HepG2 (cell line): ENCODE results near the gene SULT6B1. TPM values are rescaled to one million over a fixed set of nuclear protein-coding genes. Genes with fewer than 3 reads are reported as not detected.

Experiments used
- ARID2 ChIP-seq: sonication (generic); formaldehyde crosslinking; IDR thresholded peaks from 2 replicates; pipeline ENCODE4 v1.8.1; 2022; ENCODE audit warnings: mild to moderate bottlenecking, missing genetic modification reagents, borderline replicate concordance
- KLF9 ChIP-seq: IDR thresholded peaks from 2 replicates; pipeline ENCODE4 v1.6.1; 2016; ENCODE audit warnings: low read depth
- RFXANK ChIP-seq: IDR thresholded peaks from 2 replicates; pipeline ENCODE4 v1.6.1; 2016
- TAF15 ChIP-seq: fragments of 200-400 bp; formaldehyde crosslinking; IDR thresholded peaks from one replicate; pipeline ENCODE4 v1.6.1; 2018; ENCODE audit warnings: mild to moderate bottlenecking, low read depth, low read length; ENCODE audit not compliant: poor library complexity, severe bottlenecking
- TCF7L2 ChIP-seq: IDR thresholded peaks from 2 replicates; pipeline ENCODE4 v1.6.1; 2011; ENCODE audit warnings: mild to moderate bottlenecking, low read depth, low read length, moderate library complexity
- TSC22D2 ChIP-seq: sonication (generic); formaldehyde crosslinking; IDR thresholded peaks from 2 replicates; pipeline ENCODE4 v1.5.1; 2020; ENCODE audit warnings: missing genetic modification reagents, mild to moderate bottlenecking, borderline replicate concordance
- ZNF780A ChIP-seq: sonication (generic); formaldehyde crosslinking; IDR thresholded peaks from 2 replicates; pipeline ENCODE4 v1.8.0; 2022; ENCODE audit warnings: mild to moderate bottlenecking, missing genetic modification reagents, moderate library complexity
- ZNF788 ChIP-seq: sonication (generic); formaldehyde crosslinking; IDR thresholded peaks from 2 replicates; pipeline ENCODE4 v1.5.0; 2020; ENCODE audit warnings: mild to moderate bottlenecking, missing genetic modification reagents, borderline replicate concordance
- ZNF83 ChIP-seq: sonication (generic); formaldehyde crosslinking; IDR thresholded peaks from 2 replicates; pipeline ENCODE4 v1.4.0; 2020; ENCODE audit warnings: missing genetic modification reagents, mild to moderate bottlenecking, borderline replicate concordance
- polyA plus RNA-seq, 8 experiments: library from polyadenylated mRNA; depleted of rRNA in 3 of 8; stranded (reverse) in 7 of 8; unstranded in 1 of 8; fragments of >200 nt; fragmentation: Illumina TruSeq in 4 of 8; extraction: Trizol in 4 of 8; gene quantifications; 2 replicates each; pipeline versions ENCODE4 v1.2.1 to v1.2.3, GENCODE V29; 2011 to 2016; ENCODE audit warnings: low read depth in 4 of 8, missing spikeins in 1 of 8, mixed read lengths in 1 of 8; ENCODE audit not compliant: insufficient read depth in 1 of 8
- total RNA-seq, 5 experiments: library from RNA; depleted of rRNA; stranded (reverse); fragments of >200 nt; fragmentation: Illumina TruSeq; extraction: Trizol; gene quantifications; 2 replicates each; pipeline ENCODE4 v1.2.3, GENCODE V29; 2016; ENCODE audit warnings: low read depth in 1 of 5
- TF ChIP-seq, protein P1 (sequence below), 2 experiments: fragments of 450-650 bp in 1 of 2; sonication (generic) in 1 of 2; formaldehyde crosslinking in 1 of 2; IDR thresholded peaks; 2 replicates each; pipeline versions ENCODE4 v1.6.1 to v1.8.0; 2016 to 2022; ENCODE audit warnings: antibody characterized with exemption in 1 of 2, mild to moderate bottlenecking in 1 of 2, missing genetic modification reagents in 1 of 2
- TF ChIP-seq, protein P2 (sequence below): sonication (generic); formaldehyde crosslinking; IDR thresholded peaks from 2 replicates; pipeline ENCODE4 v1.4.0; 2020; ENCODE audit warnings: missing genetic modification reagents, borderline replicate concordance
- TF ChIP-seq, protein P3 (sequence below): sonication (generic); formaldehyde crosslinking; conservative IDR thresholded peaks from 2 replicates; pipeline ENCODE4 v1.8.0; 2022; ENCODE audit warnings: low read depth, missing genetic modification reagents
- TF ChIP-seq, protein P4 (sequence below): sonication (generic); formaldehyde crosslinking; IDR thresholded peaks from 2 replicates; pipeline ENCODE4 v1.5.1; 2020; ENCODE audit warnings: missing genetic modification reagents, mild to moderate bottlenecking, borderline replicate concordance

SULT6B1 gene
- total and polyA plus RNA-seq, 2 of the 13 experiments (the other 11 are each of a cell fraction or from before 2014, with no cell fraction given) = not detected

DNA sequence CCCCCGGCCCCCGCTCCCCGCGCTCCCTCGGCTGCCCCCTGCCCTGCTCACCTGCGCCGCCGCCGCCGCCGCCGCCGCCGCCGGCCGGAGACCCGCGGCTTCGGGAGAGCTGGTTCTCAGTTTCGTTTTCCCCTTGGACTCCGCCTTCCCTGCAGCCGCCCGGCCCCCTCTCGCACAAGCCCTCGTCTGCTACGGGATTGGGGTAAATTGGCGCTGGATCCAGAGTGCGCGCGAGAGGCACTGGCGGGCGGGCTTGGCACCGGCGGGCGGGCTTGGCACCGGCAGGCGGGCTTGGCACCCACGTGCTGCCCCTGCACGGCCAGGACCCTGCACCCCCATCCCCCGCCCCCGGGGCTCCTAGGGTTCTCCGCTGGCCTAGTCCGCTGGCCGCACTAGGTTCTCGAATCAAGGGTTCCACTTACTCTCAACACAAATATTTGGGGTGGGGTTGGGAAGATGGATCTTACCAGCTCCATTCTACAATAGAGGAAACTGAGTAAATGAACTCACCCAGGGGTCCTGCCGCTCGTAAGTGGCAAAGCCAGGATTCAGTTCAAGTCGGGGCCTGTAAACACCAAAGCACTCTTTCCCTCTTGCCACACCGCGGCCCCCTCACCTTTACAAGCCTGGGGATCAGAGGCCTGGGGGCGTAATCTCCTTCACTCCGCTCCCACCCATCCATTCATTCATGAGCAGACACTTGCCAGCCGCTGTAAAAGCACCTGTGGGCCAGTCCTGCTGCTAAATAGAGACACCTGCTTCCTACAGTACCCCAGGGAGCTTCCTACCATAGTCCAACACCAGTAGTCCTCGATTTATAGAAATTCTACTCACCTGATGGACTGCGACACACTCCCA is 31.4 kb downstream of the SULT6B1 start, which contains the start of gene EIF2AK2 (continued):
- TF ChIP-seq, protein P1, sequence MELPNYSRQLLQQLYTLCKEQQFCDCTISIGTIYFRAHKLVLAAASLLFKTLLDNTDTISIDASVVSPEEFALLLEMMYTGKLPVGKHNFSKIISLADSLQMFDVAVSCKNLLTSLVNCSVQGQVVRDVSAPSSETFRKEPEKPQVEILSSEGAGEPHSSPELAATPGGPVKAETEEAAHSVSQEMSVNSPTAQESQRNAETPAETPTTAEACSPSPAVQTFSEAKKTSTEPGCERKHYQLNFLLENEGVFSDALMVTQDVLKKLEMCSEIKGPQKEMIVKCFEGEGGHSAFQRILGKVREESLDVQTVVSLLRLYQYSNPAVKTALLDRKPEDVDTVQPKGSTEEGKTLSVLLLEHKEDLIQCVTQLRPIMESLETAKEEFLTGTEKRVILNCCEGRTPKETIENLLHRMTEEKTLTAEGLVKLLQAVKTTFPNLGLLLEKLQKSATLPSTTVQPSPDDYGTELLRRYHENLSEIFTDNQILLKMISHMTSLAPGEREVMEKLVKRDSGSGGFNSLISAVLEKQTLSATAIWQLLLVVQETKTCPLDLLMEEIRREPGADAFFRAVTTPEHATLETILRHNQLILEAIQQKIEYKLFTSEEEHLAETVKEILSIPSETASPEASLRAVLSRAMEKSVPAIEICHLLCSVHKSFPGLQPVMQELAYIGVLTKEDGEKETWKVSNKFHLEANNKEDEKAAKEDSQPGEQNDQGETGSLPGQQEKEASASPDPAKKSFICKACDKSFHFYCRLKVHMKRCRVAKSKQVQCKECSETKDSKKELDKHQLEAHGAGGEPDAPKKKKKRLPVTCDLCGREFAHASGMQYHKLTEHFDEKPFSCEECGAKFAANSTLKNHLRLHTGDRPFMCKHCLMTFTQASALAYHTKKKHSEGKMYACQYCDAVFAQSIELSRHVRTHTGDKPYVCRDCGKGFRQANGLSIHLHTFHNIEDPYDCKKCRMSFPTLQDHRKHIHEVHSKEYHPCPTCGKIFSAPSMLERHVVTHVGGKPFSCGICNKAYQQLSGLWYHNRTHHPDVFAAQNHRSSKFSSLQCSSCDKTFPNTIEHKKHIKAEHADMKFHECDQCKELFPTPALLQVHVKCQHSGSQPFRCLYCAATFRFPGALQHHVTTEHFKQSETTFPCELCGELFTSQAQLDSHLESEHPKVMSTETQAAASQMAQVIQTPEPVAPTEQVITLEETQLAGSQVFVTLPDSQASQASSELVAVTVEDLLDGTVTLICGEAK (IDR thresholded peaks at IDR 0.05) = no peak
- TF ChIP-seq, protein P1 (CRISPR knock-in tag; IDR thresholded peaks at IDR 0.05) = no peak
- no peak for TF ChIP-seq ZNF780A
- no peak for TF ChIP-seq RFXANK
- TF ChIP-seq TCF7L2 = no peak
- TF ChIP-seq, protein P2, sequence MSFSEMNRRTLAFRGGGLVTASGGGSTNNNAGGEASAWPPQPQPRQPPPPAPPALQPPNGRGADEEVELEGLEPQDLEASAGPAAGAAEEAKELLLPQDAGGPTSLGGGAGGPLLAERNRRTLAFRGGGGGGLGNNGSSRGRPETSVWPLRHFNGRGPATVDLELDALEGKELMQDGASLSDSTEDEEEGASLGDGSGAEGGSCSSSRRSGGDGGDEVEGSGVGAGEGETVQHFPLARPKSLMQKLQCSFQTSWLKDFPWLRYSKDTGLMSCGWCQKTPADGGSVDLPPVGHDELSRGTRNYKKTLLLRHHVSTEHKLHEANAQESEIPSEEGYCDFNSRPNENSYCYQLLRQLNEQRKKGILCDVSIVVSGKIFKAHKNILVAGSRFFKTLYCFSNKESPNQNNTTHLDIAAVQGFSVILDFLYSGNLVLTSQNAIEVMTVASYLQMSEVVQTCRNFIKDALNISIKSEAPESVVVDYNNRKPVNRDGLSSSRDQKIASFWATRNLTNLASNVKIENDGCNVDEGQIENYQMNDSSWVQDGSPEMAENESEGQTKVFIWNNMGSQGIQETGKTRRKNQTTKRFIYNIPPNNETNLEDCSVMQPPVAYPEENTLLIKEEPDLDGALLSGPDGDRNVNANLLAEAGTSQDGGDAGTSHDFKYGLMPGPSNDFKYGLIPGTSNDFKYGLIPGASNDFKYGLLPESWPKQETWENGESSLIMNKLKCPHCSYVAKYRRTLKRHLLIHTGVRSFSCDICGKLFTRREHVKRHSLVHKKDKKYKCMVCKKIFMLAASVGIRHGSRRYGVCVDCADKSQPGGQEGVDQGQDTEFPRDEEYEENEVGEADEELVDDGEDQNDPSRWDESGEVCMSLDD (CRISPR knock-in tag) = no peak
- TF ChIP-seq, protein P3, sequence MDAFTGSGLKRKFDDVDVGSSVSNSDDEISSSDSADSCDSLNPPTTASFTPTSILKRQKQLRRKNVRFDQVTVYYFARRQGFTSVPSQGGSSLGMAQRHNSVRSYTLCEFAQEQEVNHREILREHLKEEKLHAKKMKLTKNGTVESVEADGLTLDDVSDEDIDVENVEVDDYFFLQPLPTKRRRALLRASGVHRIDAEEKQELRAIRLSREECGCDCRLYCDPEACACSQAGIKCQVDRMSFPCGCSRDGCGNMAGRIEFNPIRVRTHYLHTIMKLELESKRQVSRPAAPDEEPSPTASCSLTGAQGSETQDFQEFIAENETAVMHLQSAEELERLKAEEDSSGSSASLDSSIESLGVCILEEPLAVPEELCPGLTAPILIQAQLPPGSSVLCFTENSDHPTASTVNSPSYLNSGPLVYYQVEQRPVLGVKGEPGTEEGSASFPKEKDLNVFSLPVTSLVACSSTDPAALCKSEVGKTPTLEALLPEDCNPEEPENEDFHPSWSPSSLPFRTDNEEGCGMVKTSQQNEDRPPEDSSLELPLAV (CRISPR knock-in tag) = no peak
- no peak for TF ChIP-seq ARID2 (CRISPR knock-in tag)
- no peak for TF ChIP-seq TAF15
- TF ChIP-seq KLF9 (CRISPR knock-in tag) = no peak
- TF ChIP-seq ZNF83 = no peak
- TF ChIP-seq TSC22D2 (CRISPR knock-in tag) = 0 out of 2 replicates have a peak, but pooled peaks have one; percentile 27
- TF ChIP-seq, protein P4, sequence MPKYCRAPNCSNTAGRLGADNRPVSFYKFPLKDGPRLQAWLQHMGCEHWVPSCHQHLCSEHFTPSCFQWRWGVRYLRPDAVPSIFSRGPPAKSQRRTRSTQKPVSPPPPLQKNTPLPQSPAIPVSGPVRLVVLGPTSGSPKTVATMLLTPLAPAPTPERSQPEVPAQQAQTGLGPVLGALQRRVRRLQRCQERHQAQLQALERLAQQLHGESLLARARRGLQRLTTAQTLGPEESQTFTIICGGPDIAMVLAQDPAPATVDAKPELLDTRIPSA (CRISPR knock-in tag) = peak; percentile 47; the same call in 1 of the 2 replicates
- 0 out of 2 replicates have a peak, but pooled peaks have one; percentile 17 for TF ChIP-seq ZNF788 (CRISPR knock-in tag)
